ENCODE measurements around the gene GDF10. TPM values are rescaled to one million over a fixed set of nuclear protein-coding genes. Genes with fewer than 3 reads are reported as not detected.

GDF10 gene
- total and polyA plus RNA-seq, 4 donors: 2.3 to 34.7 (median 16.6) TPM

DNA sequence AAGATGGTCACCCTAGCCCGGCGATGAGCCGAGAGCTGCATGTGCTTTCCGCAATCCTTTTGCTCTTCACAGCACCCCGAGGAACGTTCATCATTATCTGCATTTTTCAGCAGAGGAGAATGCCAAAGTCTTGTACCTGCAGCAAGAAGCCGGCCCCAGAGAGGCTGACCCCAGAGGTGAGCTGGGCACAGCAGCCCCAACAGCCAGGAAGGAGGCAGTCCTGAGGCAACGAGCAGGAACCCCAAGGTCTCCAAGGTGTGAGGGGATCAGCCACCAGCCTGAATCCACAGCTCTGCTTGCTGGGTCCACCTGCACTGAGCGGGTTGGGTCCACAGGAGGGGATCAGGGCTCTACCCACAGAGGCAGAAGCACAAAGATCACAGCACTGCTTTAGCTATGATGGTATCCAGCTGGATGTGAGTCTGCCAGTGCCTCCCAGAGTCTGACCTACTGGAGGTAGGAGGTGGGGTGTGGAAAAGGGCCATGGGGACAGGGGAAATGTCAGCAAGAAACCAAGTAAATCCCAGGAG, 16.8 kb upstream of the GDF10 start:
- Histone ChIP-seq H3K4me1 (ENCODE audit: control insufficient read depth in 5 of 5, insufficient read depth in 5 of 5, low read length in 5 of 5) (peaks cover 0 to 16% (median 3%) of the 10 kb centered on the region in 5 donors), H3K9ac (ENCODE audit: insufficient read depth in 1 of 2, low read length in 2 of 2) (no peak overlapping the region), H3K9me3 (ENCODE audit: control insufficient read depth in 4 of 4, insufficient read depth in 3 of 4, low read length in 3 of 4) (no peaks in the 10 kb centered on the region), H3K4me3 (no peak overlapping the region), H3K27ac (ENCODE audit: low read depth in 1 of 2, low read length in 1 of 2) (no peak overlapping the region), H3K36me3 (ENCODE audit: control insufficient read depth in 4 of 4, insufficient read depth in 4 of 4, low read length in 4 of 4) (no peaks in the 10 kb centered on the region), H3K27me3 (ENCODE audit: control insufficient read depth in 3 of 3, insufficient read depth in 3 of 3, low read length in 2 of 3) (no peaks in the 10 kb centered on the region)
- DNase-seq (no peak), ATAC-seq (ENCODE audit: insufficient read depth, low FRiP score) (no peak)
- TF ChIP-seq, protein P1, sequence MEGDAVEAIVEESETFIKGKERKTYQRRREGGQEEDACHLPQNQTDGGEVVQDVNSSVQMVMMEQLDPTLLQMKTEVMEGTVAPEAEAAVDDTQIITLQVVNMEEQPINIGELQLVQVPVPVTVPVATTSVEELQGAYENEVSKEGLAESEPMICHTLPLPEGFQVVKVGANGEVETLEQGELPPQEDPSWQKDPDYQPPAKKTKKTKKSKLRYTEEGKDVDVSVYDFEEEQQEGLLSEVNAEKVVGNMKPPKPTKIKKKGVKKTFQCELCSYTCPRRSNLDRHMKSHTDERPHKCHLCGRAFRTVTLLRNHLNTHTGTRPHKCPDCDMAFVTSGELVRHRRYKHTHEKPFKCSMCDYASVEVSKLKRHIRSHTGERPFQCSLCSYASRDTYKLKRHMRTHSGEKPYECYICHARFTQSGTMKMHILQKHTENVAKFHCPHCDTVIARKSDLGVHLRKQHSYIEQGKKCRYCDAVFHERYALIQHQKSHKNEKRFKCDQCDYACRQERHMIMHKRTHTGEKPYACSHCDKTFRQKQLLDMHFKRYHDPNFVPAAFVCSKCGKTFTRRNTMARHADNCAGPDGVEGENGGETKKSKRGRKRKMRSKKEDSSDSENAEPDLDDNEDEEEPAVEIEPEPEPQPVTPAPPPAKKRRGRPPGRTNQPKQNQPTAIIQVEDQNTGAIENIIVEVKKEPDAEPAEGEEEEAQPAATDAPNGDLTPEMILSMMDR (IDR thresholded peaks at IDR 0.05; ENCODE audit: control extremely low read depth, extremely low read depth): no peak
- 85% methylated on average over 9 of the region's 9 CpGs for WGBS, 2 donors

DNA sequence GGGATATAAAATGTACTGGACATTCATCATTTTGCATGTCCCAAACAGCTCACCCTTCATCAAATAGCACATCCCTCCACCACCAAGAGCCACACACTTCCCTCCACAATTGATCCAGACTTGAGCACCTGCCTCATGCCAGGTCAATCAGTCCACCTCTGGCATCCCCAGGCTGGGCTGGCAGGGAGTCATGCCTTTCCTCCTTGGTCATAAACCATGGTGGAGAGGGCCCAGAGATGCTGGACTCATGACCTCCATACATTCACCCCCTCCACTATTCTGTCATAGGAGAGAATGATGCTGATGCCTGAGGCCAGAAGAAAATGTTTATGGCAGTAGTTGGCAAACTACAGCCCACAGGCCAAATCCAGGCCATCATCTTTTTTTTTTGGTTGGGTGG, 16.1 kb upstream of the GDF10 start:
- H3K9me3 ChIP-seq (ENCODE audit: control insufficient read depth in 4 of 4, insufficient read depth in 3 of 4, low read length in 3 of 4): no peaks in the 10 kb centered on the region
- no peak overlapping the region for H3K9ac ChIP-seq (ENCODE audit: insufficient read depth in 1 of 2, low read length in 2 of 2)
- no peak for DNase-seq
- H3K36me3 ChIP-seq (ENCODE audit: control insufficient read depth in 4 of 4, insufficient read depth in 4 of 4, low read length in 4 of 4): no peaks in the 10 kb centered on the region
- no peak for ATAC-seq (ENCODE audit: insufficient read depth, low FRiP score)
- H3K27me3 ChIP-seq (ENCODE audit: control insufficient read depth in 3 of 3, insufficient read depth in 3 of 3, low read length in 2 of 3): no peaks in the 10 kb centered on the region
- H3K4me1 ChIP-seq (ENCODE audit: control insufficient read depth in 5 of 5, insufficient read depth in 5 of 5, low read length in 5 of 5): peaks cover 0 to 16% (median 3%) of the 10 kb centered on the region in 5 donors
- TF ChIP-seq, protein P1 (IDR thresholded peaks at IDR 0.05; ENCODE audit: control extremely low read depth, extremely low read depth): no peak
- no peak overlapping the region for H3K4me3 ChIP-seq
- H3K27ac ChIP-seq (ENCODE audit: low read depth in 1 of 2, low read length in 1 of 2): no peak overlapping the region

DNA sequence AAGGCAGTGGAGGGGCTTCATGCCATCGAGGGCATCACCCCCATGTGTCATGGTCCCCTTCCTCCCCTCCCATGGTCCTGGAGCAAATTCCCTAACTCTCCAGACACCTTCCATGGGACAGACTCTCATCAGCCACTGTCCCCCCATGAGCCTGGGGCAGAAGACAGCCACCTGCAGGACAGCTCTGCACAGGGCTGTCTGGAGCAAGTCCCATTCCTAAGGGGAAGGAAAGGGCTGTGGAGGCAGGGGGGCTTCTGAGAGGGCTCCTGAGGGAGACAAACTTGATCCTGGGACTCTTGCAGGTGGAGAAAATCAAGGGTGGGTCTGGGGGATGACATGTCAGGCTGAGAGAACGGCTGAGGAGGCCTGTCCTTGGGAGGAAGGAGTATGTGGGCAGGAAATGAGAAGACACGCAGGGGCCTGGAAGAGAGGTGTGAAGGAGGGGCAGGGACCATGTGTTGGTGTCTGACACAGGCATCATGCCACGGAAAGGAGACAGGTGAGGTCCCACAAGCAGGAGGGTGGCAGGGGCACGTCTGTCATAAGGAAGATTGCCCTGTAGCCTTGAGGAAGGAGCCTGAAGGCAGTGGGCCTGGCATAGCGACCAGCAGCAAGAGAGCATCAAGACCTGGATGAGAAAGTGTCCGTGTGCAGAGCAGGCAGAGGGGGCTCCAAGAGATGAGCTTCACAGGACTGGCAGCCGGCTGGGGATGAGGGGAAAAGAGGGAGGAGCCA, 14.4 kb upstream of the GDF10 start:
- no peak overlapping the region for H3K27ac ChIP-seq (ENCODE audit: low read depth in 1 of 2, low read length in 1 of 2)
- no peak overlapping the region for H3K4me3 ChIP-seq
- H3K4me1 ChIP-seq (ENCODE audit: control insufficient read depth in 5 of 5, insufficient read depth in 5 of 5, low read length in 5 of 5): peaks cover 0 to 16% (median 3%) of the 10 kb centered on the region in 5 donors
- no peaks in the 10 kb centered on the region for H3K27me3 ChIP-seq (ENCODE audit: control insufficient read depth in 3 of 3, insufficient read depth in 3 of 3, low read length in 2 of 3)
- peaks cover 0 to 3% (median 0%) of the 10 kb centered on the region in 4 donors for H3K9me3 ChIP-seq (ENCODE audit: control insufficient read depth in 4 of 4, insufficient read depth in 3 of 4, low read length in 3 of 4)
- 70 to 76% methylated on average over 8 of the region's 8 CpGs for WGBS, 2 donors
- no peak overlapping the region for H3K9ac ChIP-seq (ENCODE audit: insufficient read depth in 1 of 2, low read length in 2 of 2)
- TF ChIP-seq, protein P1 (IDR thresholded peaks at IDR 0.05; ENCODE audit: control extremely low read depth, extremely low read depth): no peak
- no peak for DNase-seq
- ATAC-seq (ENCODE audit: insufficient read depth, low FRiP score): no peak
- H3K36me3 ChIP-seq (ENCODE audit: control insufficient read depth in 4 of 4, insufficient read depth in 4 of 4, low read length in 4 of 4): no peaks in the 10 kb centered on the region
